ENCODE data around the gene ATP2A1. TPM values are rescaled to one million over a fixed set of nuclear protein-coding genes. Genes with fewer than 3 reads are reported as not detected.

ATP2A1 gene
- total RNA-seq, 2 donors from 2014 or later = 0.41 to 0.42 TPM

GRCh38 chr16:28895609-28896008 lies 17.3 kb downstream of the ATP2A1 start:
- Histone ChIP-seq H3K9me3 (no peaks in the 10 kb centered on the region), H3K27ac (no peak overlapping the region), H3K4me1 (ENCODE audit: control insufficient read depth in 1 of 2, low read depth in 2 of 2) (no peaks in the 10 kb centered on the region), H3K36me3 (no peaks in the 10 kb centered on the region), H3K27me3 (replicated peaks; ENCODE audit: insufficient read depth) (no peaks in the 10 kb centered on the region), H3K4me3 (no peak overlapping the region)
- no peak for TF ChIP-seq CTCF (IDR thresholded peaks at IDR 0.05)
- ATAC-seq (ENCODE audit: insufficient number of reproducible peaks, low FRiP score, low read depth) (no peak), DNase-seq (ENCODE audit: low spot score) (no peak)

DNA sequence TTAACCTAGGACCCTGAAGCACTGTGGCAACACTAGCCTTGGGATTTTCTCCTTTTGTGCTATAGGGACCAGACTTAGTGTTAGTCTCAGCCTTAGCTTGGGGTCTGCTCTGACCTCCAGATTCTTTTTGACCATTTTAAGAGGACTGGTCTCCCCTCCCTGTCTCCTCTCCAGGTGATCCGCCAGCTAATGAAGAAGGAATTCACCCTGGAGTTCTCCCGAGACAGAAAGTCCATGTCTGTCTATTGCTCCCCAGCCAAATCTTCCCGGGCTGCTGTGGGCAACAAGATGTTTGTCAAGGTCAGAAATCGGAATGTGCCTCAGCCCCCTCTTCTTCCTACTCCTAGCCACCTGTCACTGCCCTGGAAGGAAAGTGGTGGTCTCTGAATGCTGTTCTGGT lies 19.5 kb downstream of the ATP2A1 start:
- ATAC-seq (ENCODE audit: insufficient number of reproducible peaks, low FRiP score, low read depth) = no peak

DNA sequence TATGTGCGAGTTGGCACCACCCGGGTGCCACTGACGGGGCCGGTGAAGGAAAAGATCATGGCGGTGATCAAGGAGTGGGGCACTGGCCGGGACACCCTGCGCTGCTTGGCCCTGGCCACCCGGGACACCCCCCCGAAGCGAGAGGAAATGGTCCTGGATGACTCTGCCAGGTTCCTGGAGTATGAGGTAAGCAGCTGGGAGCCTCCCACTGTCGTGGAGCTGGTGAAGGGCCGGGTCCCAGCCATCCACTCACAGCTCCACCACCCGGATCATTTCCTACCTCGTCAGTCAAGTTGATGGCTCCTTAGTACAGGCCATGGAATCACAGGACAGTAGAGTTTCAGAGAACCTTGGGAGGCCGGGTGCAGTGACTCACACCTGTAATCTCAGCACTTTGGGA lies 20.0 kb downstream of the ATP2A1 start:
- no peaks in the 10 kb centered on the region for H3K27me3 ChIP-seq (replicated peaks; ENCODE audit: insufficient read depth)
- ATAC-seq (ENCODE audit: insufficient number of reproducible peaks, low FRiP score, low read depth) (no peak), DNase-seq (ENCODE audit: low spot score) (no peak)
- H3K27ac ChIP-seq = no peak overlapping the region
- TF ChIP-seq CTCF (IDR thresholded peaks at IDR 0.05) = no peak
- no peak overlapping the region for H3K4me3 ChIP-seq
- H3K4me1 ChIP-seq (ENCODE audit: control insufficient read depth in 1 of 2, low read depth in 2 of 2) = no peaks in the 10 kb centered on the region
- no peaks in the 10 kb centered on the region for H3K9me3 ChIP-seq
- H3K36me3 ChIP-seq = no peaks in the 10 kb centered on the region

More for the DNA sequence above, 19.5 kb downstream of the ATP2A1 start:
- Histone ChIP-seq H3K36me3 (no peaks in the 10 kb centered on the region), H3K27me3 (replicated peaks; ENCODE audit: insufficient read depth) (no peaks in the 10 kb centered on the region), H3K9me3 (no peaks in the 10 kb centered on the region), H3K27ac (no peak overlapping the region), H3K4me3 (no peak overlapping the region), H3K4me1 (ENCODE audit: control insufficient read depth in 1 of 2, low read depth in 2 of 2) (no peaks in the 10 kb centered on the region)
- no peak for DNase-seq (ENCODE audit: low spot score)
- no peak for TF ChIP-seq CTCF (IDR thresholded peaks at IDR 0.05)

DNA sequence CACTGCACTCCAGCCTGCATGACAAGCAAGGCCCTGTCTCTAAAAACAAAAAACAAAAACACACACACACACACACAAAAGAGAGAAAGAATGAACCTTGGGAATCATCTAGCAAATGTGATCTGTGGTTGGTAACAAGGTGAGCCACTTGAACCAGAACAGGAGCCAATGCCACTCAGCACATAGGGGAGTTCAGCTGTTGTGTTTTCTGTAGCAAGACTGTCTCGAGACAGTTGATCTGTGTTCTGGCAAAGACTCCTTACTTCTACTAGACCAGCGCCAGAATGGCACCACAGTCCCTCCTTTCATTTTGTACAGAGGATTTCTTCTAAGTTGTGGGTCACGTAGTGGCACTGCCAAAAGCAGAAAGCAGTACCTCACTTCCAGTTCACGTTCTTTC lies 20.7 kb downstream of the ATP2A1 start:
- no peaks in the 10 kb centered on the region for H3K4me1 ChIP-seq (ENCODE audit: control insufficient read depth in 1 of 2, low read depth in 2 of 2)
- H3K4me3 ChIP-seq = no peak overlapping the region
- H3K27ac ChIP-seq = no peak overlapping the region
- TF ChIP-seq CTCF (IDR thresholded peaks at IDR 0.05) = no peak
- no peaks in the 10 kb centered on the region for H3K9me3 ChIP-seq
- no peaks in the 10 kb centered on the region for H3K36me3 ChIP-seq
- H3K27me3 ChIP-seq (replicated peaks; ENCODE audit: insufficient read depth) = no peaks in the 10 kb centered on the region
- ATAC-seq (ENCODE audit: insufficient number of reproducible peaks, low FRiP score, low read depth) (no peak), DNase-seq (ENCODE audit: low spot score) (no peak)

DNA sequence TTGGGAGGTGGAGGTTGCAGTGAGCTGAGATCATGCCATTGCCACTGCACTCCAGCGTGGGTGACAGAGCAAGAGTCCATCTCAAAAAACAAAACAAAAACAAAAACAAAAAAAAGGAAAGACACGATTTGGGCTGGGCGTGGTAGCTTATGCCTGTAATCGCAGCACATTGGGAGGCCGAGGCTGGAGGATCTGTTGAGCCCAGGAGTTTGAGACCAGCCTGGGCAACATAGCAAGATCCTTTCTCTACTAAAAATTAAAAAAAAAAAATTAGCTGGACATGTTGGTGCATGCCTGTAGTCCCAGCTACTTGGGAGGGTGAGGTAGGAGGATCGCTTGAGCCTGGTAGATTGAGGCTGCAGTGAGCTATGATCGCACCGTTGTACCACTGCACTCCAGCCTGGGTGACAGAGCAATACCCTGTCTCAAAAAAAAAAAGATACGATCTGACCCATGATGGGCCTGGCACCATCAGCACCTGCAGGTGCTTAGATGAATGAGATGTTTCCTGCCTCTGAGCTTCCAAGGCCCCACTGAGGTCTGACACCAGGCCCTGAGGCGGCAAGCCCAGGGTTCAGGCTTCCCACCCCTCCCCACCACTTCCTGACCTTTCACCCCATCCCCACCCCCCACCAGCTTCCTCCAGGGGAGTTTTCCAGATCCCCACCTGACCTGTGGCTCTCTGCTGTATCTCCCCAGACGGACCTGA lies 21.7 kb downstream of the ATP2A1 start:
- no peak overlapping the region for H3K27ac ChIP-seq
- H3K27me3 ChIP-seq (replicated peaks; ENCODE audit: insufficient read depth) = no peaks in the 10 kb centered on the region
- no peak overlapping the region for H3K4me3 ChIP-seq
- H3K36me3 ChIP-seq = peaks cover 2% of the 10 kb centered on the region
- H3K9me3 ChIP-seq = no peaks in the 10 kb centered on the region
- no peaks in the 10 kb centered on the region for H3K4me1 ChIP-seq (ENCODE audit: control insufficient read depth in 1 of 2, low read depth in 2 of 2)
- ATAC-seq (ENCODE audit: insufficient number of reproducible peaks, low FRiP score, low read depth) = no peak
- TF ChIP-seq CTCF (IDR thresholded peaks at IDR 0.05) = no peak
- no peak for DNase-seq (ENCODE audit: low spot score)

All from thoracic aorta (tissue), 2 donors.